Testis (tissue), 2 donors: ENCODE results near the gene KIF1A.

Experiments used
- POLR2A ChIP-seq: fragments of 450-650 bp; IDR thresholded peaks from one replicate; pipeline ENCODE4 v1.6.1; 2017; ENCODE audit warnings: antibody characterized with exemption, mild to moderate bottlenecking, moderate library complexity
- TF ChIP-seq, protein P1 (sequence below), 3 experiments: fragments of 450-650 bp in 2 of 3; fragments of 200-600 bp in 1 of 3; sonication (generic) in 1 of 3; IDR thresholded peaks; one replicate each; pipeline ENCODE4 v1.5.1; 2016 to 2019; ENCODE audit warnings: antibody characterized with exemption in 3 of 3, mild to moderate bottlenecking in 2 of 3, moderate library complexity in 1 of 3

DNA sequence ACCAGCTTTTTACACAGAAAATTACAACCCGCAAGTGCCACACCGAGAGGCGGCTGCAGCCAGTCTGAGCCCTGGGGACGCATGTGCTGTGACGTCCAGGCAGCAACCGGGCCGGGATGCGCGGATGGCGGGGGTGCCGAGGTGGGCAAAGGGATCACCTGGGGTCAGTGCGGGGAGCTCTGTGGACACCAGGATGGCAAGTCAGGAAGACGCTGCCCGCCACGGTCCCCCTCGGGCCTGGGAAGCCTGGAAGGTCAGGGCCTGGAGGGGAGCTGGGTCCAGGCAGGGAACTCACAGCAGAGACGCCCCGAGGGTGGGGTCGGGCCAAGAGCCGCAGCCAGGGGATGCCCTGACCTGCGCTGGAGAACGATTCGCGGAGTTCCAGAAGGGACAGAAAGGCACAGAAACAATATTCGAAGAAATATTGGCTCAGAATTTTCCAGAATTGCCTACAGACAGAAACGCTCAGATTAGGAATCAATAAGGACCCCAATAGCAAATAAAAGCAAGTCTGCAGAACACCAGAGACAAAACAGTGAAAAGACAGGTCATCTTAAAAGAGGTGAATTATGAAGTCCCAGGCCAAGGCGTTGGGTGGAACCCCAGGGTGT lies 11.7 kb upstream of the KIF1A start:
- TF ChIP-seq, protein P1, sequence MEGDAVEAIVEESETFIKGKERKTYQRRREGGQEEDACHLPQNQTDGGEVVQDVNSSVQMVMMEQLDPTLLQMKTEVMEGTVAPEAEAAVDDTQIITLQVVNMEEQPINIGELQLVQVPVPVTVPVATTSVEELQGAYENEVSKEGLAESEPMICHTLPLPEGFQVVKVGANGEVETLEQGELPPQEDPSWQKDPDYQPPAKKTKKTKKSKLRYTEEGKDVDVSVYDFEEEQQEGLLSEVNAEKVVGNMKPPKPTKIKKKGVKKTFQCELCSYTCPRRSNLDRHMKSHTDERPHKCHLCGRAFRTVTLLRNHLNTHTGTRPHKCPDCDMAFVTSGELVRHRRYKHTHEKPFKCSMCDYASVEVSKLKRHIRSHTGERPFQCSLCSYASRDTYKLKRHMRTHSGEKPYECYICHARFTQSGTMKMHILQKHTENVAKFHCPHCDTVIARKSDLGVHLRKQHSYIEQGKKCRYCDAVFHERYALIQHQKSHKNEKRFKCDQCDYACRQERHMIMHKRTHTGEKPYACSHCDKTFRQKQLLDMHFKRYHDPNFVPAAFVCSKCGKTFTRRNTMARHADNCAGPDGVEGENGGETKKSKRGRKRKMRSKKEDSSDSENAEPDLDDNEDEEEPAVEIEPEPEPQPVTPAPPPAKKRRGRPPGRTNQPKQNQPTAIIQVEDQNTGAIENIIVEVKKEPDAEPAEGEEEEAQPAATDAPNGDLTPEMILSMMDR (IDR thresholded peaks at IDR 0.05), result no peak
- TF ChIP-seq POLR2A, result no peak
